CD4-positive, alpha-beta T cell treated with Interleukin-6 for 4 hours (primary cell): ENCODE measurements around the gene SLC13A2.
"Not testable (repeated sequence)": the region's sequence is repeated elsewhere in the genome, so short reads cannot be mapped to it uniquely, and the experiment has no call there.

Experiments
- DNase-seq: peaks from one replicate; pipeline ENCODE4 v3.0.0-alpha.2; 2020; ENCODE audit warnings: mixed read lengths

SLC13A2 gene, protein sequence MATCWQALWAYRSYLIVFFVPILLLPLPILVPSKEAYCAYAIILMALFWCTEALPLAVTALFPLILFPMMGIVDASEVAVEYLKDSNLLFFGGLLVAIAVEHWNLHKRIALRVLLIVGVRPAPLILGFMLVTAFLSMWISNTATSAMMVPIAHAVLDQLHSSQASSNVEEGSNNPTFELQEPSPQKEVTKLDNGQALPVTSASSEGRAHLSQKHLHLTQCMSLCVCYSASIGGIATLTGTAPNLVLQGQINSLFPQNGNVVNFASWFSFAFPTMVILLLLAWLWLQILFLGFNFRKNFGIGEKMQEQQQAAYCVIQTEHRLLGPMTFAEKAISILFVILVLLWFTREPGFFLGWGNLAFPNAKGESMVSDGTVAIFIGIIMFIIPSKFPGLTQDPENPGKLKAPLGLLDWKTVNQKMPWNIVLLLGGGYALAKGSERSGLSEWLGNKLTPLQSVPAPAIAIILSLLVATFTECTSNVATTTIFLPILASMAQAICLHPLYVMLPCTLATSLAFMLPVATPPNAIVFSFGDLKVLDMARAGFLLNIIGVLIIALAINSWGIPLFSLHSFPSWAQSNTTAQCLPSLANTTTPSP

DNA sequence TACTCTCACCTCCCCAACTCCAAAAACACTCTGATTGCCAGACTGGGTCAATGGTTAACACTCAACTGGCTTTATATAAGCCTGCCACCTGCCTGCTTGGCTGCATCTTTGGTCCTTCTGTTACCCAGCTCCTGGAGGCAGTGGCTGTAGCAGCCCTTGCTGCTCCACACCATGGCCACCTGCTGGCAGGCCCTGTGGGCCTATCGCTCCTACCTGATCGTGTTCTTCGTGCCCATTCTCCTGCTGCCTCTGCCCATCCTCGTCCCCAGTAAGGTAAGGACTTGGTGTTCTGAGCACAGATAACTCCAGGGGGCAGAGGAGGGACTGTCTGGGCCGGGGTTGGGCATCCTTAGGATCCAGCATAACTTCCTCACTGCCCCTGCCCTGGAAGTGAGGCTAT lies at the start of gene SLC13A2:
TSS of gene SLC13A2 (plus strand) at position 103 of the 400 bp plus-strand sequence. CDS start at position 172, 69 bp downstream.
- no peak for DNase-seq

DNA sequence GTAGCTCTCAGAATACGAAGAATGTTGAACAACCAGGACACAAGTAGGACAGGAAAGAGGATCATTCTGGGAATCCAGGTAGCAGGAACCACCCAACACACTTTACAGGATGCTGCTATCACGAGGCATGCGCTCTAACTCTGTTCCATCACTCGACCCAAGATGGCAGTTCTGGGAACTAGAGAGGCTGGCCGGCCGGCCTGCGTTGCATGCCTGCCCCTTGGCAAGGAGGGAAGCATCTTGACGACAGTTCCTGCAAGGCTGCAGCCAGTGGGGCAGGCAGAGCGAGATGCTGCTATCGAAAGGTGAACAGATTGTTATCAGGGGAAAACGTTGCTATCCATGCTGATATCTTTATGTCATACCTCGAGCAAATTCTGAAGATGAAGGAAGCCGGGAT lies 48.2 kb upstream of the SLC13A2 start:
- no peak for DNase-seq

DNA sequence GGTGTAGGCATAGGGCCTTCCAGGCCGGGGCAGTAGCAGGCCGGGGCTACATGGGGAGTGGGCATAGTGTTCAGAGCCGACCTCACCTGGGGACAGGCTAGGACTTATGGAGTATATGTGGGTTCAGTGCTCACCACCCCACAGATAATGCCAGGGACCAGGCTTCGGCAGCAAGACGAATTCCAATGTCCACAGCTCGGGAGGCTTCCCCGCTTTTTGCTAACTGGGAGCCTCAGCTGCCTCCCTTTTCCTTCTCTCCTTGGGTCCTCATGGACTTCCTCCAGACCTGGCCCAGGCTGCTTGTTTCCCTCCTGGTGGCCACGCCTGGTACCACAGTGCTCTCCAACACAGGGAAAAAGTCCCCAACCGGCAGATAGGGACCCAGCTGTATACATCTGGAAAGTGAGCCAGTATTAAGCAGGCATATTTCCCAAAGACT lies 47.3 kb upstream of the SLC13A2 start:
- DNase-seq = no peak

DNA sequence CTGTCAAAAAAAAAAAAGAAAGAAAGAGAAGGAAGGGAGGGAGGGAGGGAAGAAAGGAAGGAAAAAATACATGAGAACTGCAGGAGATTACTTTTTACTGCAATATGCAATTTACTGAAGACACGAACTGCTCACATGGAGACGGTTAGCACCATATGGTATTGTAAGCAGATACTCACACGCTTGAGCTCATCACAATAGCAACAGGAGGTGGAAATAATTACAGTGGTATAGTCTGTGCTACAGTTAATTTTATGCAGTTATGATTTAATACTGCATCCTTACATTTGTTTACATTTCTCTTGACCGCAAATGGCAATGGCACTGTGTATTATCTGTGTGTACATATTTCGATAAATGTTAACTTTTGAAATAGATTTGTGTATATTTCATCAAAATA lies 46.1 kb upstream of the SLC13A2 start:
- DNase-seq = no peak

DNA sequence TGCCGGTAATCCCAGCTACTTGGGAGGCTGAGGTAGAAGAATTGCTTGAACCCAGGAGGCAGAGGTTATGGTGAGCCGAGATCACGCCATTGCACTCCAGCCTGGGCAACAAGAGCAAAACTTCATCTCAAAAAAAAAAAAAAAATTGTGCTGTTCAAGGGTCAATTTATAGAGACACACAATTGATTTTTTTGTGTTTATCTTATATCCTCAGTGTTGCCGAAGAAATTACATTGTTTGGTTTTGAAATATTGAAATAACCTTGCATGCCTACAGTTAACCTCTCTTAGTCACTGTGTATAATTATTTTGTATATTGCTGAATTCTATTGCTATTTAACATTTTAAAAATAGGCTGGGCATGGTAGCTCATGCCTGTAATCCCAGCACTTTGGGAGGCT lies 45.5 kb upstream of the SLC13A2 start:
- not testable (repeated sequence) for DNase-seq

DNA sequence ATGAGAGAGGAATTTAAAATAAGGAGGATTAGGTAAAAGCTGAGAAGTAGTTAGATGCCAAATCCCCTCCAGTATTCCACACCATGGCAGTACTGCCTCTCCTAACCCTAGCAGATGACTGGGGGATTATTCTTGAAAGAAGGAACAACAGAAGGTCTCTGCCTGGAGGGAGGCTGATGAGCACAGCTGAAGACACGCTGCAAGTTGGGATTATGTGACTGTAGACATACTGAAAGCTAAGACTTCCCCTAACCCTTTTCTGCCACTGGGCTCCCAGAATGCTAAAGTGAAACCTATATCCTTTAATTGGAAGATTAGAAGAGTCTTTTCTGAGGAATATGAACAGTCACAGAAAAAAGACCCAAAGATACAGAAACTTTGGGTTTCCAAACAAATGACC lies 39.7 kb upstream of the SLC13A2 start:
- DNase-seq = no peak

DNA sequence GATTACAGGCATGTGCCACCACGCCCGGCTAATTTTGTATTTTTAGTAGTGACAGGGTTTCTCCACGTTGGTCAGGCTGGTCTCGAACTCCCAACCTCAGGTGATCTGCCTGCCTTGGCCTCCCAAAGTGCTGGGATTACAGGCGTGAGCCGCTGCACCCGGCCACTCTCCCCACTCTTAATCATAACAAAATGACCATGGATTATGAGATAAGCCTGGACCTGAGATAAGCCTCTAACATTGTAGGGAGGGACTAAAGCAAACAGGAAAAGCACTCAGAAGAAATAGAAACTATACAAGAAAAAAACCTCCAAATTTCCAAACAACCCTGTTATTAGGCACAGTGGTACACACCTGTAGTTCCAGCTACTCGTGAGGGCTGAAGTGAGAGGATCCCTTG lies 39.1 kb upstream of the SLC13A2 start:
- not testable (repeated sequence) for DNase-seq

DNA sequence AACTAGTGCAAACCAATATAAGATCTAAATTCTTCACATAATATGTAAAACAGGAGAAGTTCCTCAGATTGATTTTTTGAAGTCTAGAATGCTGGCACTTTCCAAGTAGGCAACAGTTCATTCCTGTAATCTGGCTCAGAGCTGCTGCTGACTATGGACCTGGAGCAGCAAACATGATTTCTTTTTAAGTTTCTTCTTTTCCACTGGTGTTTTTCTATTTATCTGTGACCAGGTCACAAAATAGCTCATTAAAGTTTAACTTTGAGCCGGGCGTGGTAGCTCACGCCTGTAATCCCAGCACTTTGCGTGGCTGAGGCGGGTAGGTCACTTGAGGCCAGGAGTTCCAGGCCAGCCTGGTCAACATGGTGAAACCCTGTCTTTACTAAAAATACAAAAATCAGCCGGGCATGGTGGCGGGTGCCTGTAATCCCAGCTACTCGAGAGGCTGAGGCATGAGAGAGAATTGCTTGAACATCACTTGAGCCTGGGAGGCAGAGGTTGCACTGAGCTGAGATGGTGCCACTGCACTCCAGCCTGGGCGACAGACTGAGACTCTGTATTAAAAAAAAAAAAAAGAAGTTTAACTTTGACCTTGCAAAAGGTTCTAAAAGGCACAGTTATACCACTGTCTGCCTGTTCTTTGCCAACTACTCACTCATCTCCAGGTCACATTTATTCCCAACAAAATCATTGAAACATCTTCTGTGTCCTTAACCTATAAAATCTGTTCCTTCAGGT lies 29.4 kb upstream of the SLC13A2 start:
- DNase-seq = no peak

DNA sequence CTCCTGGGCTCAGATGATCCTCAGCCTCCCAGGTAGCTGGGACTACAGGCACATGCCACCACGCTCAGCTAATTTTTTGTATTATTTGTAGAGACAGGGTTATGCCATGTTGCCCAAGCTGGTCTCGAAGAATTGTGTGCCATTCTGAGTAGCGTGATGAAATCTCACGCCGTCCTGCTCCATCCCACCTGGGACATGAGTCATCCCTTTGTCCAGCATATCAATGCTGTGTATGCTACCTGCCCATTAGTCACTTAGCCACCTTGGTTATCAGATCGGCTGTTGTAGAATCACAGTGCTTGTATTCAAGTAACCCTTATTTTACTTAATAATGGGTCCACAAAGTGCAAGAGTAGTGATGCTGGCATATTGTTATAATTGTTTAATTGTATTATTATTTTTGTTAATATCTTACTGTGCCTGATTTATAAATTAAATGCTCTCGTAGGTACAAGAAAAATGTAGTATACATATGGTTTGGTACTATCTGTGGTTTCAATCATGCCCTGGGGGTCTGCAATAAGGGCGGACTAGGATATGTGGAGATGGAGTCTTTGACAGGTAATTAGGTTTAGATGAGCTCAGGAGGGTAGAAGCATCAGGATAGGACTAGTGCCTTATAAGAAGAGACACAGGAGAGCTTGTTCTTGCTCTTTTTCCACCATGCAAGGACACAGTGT lies 26.6 kb upstream of the SLC13A2 start:
- no peak for DNase-seq

DNA sequence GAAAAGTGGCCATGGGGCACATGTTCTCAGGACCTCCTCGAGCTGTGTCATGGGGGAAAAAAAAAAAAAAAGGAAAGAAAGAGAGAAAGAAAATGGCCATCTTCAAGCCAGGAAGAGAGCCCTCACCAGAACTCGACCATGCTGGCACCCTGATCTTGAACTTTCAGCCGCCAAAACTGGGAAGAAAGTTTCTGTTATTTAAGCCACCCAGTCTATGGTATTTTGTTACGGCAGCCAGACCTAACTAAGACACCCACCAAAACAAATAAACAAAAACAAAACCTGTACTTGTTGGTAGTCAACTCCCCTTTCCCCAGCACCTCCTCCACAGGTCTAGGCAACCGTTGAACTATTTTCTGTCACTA lies 26.1 kb upstream of the SLC13A2 start:
- no peak for DNase-seq

DNA sequence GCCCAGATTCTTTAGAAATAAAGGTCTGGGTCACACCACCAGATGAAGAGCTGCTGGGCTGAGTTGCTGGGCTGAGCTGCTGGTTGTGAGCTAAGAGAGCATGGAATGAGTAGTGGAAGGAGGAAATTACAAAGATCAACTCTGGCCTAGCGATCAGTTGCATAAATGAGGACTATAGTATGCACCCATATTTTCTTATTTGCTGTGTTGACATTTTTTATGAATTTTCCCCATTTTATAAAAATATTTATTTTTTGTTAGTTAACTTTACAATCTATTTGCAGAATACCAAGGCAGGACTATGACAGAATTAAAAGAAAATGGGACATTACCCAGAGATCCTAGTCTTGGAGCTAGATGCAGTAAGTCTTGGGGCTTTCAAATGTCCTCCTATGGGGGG lies 23.6 kb upstream of the SLC13A2 start:
- no peak for DNase-seq

DNA sequence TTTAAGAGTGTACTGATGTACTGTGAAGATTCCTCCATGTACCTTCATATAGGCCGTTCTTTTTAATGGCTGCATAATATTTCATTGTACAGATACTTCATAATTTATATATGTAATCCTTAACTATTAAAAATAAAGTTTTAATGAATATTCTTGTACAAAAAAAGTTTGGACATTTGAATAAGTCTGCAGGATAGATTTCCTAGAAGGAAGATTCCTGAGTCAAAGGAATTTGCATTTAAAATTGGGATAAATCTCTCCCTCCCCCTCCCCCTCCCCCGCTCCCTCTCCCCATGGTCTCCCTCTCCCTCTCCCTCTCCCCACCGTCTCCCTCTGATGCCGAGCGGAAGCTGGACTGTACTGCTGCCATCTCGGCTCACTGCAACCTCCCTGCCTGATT lies 15.6 kb upstream of the SLC13A2 start:
- no peak for DNase-seq

DNA sequence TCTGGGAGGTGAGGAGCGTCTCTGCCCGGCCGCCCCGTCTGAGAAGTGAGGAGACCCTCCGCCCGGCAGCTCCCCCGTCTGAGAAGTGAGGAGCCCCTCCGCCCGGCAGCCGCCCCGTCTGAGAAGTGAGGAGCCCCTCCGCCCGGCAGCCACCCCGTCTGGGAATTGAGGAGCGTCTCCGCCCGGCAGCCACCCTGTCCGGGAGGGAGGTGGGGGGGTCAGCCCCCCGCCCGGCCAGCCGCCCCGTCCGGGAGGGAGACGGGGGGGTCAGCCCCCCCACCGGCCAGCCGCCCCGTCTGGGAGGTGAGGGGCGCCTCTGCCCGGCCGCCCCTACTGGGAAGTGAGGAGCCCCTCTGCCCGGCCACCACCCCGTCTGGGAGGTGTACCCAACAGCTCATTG lies 14.6 kb upstream of the SLC13A2 start:
- not testable (repeated sequence) for DNase-seq

DNA sequence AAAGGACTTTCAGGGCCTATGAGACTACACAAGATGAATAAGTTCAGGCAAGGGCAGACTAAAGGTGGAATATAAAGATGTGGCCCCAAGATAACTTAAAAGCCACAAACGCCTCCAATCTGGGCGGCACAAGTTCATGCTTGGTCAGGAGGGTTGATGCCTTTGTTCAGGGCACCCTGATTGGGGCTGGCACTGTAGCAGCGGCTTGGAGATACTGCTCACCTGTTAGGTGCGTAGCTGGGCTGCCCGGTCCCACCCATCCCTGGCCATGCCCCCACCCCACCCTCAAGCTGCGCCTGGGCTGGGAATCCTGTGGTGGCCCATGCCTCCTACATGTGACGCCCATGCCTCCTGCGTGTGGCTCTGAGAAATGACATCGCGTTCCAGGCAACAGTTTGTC lies 12.5 kb upstream of the SLC13A2 start:
- DNase-seq = no peak

DNA sequence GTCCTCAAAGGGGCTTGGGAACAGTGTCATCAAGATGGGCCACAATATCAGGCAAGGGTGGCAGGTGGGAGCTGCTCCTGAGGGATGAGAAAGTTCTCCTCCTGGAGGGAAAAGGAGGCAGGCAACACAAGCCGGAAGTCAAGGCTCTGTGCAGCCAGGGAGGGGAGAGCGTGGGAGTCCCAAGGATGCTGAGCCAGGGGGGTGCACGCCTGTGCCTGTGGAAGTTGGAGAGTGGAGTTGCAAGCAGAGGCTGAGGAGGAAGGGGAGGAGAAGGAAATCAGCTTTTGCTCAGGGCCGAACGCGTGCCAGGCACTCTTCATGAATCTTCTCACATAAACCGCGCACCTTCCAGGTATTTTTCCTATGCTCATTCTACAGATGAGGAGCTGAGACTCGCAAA lies 7.4 kb upstream of the SLC13A2 start:
- no peak for DNase-seq

DNA sequence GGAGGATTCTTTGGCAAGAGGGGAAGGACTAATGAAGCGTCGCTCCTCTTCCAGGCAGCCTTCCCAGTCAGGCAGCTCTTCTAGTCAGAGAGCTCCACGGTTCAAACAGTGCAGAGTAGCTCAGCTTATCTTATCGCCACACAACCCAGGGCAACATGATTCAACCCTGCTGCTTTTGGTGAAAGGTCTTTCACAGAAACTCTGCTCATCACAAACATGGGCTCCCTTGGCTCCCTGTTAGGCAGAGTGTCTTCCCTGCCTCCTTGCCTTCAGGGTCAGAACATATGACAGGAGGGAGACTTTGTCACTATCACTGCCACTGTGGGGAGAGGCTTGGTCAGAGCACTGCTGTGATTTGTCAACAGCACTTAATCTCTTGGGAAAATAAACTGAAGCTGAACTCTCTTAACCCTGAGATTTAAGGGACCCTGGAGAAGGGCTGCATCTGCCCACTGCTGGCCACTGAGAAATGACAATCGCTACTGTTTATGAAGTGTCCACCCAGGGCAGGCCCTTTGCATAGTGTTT lies 6.9 kb upstream of the SLC13A2 start:
- DNase-seq = no peak

DNA sequence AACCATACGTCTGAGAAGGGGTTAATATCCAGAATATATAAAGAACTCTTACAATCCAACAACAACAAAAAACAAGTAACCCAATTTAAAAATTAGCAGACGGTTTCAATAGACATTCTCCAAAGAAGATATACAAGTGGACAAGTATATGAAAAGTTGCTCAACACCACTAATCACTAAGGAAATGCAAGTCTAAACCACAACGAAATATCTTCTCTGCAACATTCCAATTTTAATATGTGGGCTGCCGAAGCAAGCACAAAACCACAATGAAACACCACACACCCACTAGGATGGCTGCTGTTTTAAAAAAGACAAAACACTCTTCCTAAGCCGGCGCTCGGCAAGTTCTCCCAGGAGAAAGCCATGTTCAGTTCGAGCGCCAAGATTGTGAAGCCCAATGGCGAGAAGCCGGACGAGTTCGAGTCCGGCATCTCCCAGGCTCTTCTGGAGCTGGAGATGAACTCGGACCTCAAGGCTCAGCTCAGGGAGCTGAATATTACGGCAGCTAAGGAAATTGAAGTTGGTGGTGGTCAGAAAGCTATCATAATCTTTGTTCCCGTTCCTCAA lies 5.9 kb upstream of the SLC13A2 start:
- no peak for DNase-seq

DNA sequence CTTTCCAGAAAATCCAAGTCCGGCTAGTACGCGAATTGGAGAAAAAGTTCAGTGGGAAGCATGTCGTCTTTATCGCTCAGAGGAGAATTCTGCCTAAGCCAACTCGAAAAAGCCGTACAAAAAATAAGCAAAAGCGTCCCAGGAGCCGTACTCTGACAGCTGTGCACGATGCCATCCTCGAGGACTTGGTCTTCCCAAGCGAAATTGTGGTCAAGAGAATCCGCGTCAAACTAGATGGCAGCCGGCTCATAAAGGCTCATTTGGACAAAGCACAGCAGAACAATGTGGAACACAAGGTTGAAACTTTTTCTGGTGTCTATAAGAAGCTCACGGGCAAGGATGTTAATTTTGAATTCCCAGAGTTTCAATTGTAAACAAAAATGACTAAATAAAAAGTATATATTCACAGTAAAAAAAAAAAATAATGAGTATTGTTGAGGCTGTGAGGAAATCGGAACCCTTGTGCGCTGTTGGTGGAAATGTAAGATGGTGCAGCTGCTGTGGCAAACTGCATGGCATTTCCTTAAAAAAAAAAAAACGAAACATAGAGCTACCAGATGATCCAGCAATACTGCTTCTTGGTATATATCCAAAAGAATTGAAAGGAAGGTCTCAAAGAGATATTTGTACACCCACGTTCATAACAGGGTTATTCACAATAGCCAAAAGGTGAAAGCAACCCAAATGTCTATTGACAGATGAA lies 5.3 kb upstream of the SLC13A2 start:
- not testable (repeated sequence) for DNase-seq

DNA sequence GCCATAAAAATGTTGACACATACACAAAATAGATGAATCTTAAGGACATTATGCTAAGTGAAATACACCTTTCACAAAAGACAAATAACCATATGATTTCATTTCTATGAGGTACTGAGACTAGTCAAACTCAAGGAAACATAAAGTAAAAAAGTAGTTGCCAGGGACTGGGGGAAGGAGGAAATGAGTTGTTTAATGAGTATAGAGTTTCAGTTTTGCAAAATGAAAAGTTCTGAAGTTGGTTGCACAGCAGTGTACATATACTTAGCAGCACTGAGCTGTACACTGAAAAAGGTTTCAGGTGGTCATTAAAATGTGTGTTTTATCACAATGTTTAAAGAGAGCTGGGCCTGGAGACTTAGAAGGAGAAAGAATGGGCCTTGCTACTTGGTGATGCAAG lies 4.7 kb upstream of the SLC13A2 start:
- no peak for DNase-seq

DNA sequence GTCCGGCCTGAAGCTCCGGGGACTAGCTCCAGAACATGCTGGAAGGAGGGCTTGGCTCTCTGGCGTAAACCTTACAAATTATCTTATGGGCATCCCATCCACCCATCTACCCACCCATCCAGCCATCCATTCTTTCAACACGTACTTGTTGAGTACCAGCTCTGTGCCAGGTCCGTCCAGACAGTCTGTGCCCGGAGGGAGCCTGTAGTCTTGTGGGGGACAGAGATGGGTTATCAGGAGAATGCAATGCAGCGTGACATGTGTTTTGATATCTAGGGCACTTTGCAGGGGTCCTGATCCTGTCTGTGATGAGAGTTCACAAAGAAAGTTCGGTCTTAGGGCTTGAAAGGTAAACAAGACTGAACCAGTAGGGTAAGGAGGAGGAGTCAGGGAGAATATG lies 4.1 kb upstream of the SLC13A2 start:
- no peak for DNase-seq

DNA sequence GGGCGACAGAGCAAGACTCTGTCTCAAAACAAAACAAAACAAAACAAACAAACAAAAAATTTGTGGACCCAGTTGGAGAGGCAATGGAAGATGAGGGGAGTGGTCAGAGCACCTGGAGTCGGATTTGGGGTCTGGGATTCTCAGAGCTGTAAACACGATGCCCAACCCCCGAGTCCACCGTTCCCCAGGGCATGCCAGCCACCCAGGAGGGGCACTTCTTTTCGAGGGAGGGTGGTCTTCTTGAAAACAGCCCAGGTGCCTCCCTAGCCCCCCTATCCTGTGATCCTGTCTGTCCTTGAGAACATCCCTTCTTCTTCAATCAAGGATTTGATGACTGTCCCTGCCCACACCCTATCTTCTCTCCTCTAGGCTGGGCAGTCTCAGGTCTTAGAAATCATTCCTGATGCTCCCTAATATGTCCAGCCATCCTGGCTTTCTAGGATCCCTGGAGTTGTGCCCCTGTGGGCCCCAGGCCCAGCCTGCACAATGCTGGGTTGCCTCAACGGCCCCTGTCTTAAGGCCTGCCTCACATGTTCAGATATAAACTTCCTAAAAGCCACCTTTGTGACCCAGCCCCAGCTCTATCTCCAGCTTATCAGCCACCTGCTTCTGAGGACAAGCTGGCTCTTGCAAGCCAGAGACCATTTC lies 3.1 kb upstream of the SLC13A2 start:
- no peak for DNase-seq
